ENCODE data around the gene MC3R. TPM values are rescaled to one million over a fixed set of nuclear protein-coding genes. Genes with fewer than 3 reads are reported as not detected.

MC3R gene
- total RNA-seq, 1 experiment from 2014 or later, result not detected

GRCh38 chr20:56285496-56285895, 37.0 kb downstream of the MC3R start:
- Mint-ChIP-seq H3K9me3 (peaks cover 70 to 75% of the 10 kb centered on the region in 2 experiments), H3K27me3 (ENCODE audit: low read depth) (no peaks in the 10 kb centered on the region), H3K27ac (no peak overlapping the region), H3K36me3 (ENCODE audit: insufficient read depth in 1 of 3, low read depth in 3 of 3) (peaks cover 0 to 21% (median 2%) of the 10 kb centered on the region in 3 experiments; a peak in 4 of 7 replicates), H3K4me3 (no peak overlapping the region), H3K4me1 (no peaks in the 10 kb centered on the region)
- WGBS (ENCODE audit: extremely low coverage, insufficient read length, low lambda C conversion rate), result no CpG with 5 or more reads among the region's 3 CpGs
- H4K8ac ChIP-seq (replicated peaks; ENCODE audit: insufficient read length, low read depth, low read length), result no peak overlapping the region
- H2AFZ ChIP-seq (ENCODE audit: low read length), result no peak overlapping the region
- H3K56ac ChIP-seq (ENCODE audit: insufficient read length, low read depth, low read length), result no peak overlapping the region
- no peak overlapping the region for H3K4me2 ChIP-seq (ENCODE audit: insufficient read depth, insufficient read length, low read length)
- H3K9ac ChIP-seq (ENCODE audit: extremely low read depth, insufficient read length, low read length), result no peak overlapping the region
- H2BK120ac ChIP-seq (ENCODE audit: low read depth, low read length, poor library complexity, severe bottlenecking), result no peak overlapping the region
- no peak overlapping the region for H2AK5ac ChIP-seq (ENCODE audit: insufficient read length, low read length)
- H2BK15ac ChIP-seq (ENCODE audit: low read depth, low read length), result no peak overlapping the region
- no peak overlapping the region for H4K5ac ChIP-seq (ENCODE audit: insufficient read length, low read depth, low read length)
- no peak overlapping the region for H2BK20ac ChIP-seq (ENCODE audit: low read depth, low read length, poor library complexity, severe bottlenecking)
- TF ChIP-seq CTCF (conservative IDR thresholded peaks at IDR 0.05), result no peak
- no peak overlapping the region for H3K27ac ChIP-seq (ENCODE audit: insufficient read length, low read depth, low read length)
- no peak overlapping the region for H2BK12ac ChIP-seq (ENCODE audit: insufficient read length, low read depth, low read length)
- no peaks in the 10 kb centered on the region for H3K79me1 ChIP-seq (ENCODE audit: insufficient read depth, low read depth, low read length, poor library complexity, severe bottlenecking)
- peaks cover 67% of the 10 kb centered on the region for H3K9me3 ChIP-seq (ENCODE audit: control insufficient read depth, low read depth, low read length)
- no peak overlapping the region for H4K91ac ChIP-seq (ENCODE audit: insufficient read length, low read depth, low read length)
- no peaks in the 10 kb centered on the region for H3K27me3 ChIP-seq (ENCODE audit: insufficient read depth, low read length)
- no peaks in the 10 kb centered on the region for H3K23me2 ChIP-seq (ENCODE audit: insufficient read length, low read depth, low read length, poor library complexity, severe bottlenecking)
- H3K79me2 ChIP-seq (ENCODE audit: insufficient read depth, low read length), result no peaks in the 10 kb centered on the region
- no peaks in the 10 kb centered on the region for H4K20me1 ChIP-seq (ENCODE audit: control insufficient read depth, insufficient read depth, insufficient read length)
- DNase-seq, result no peak
- no peak overlapping the region for H3K14ac ChIP-seq (ENCODE audit: insufficient read depth, low read length)
- no peaks in the 10 kb centered on the region for H3K4me1 ChIP-seq (ENCODE audit: insufficient read depth, low read length)
- H3T11ph ChIP-seq (ENCODE audit: low read length), result no peak overlapping the region
- no peak overlapping the region for H3K23ac ChIP-seq (ENCODE audit: insufficient read length, low read depth, low read length)
- H3K18ac ChIP-seq (ENCODE audit: insufficient read length, low read depth, low read length), result no peak overlapping the region
- H3K4ac ChIP-seq (ENCODE audit: low read depth, low read length), result no peak overlapping the region
- no peak overlapping the region for H2BK5ac ChIP-seq (ENCODE audit: insufficient read length, low read length)

Data from H9 (cell line).